ENCODE data around the gene SOX4.

DNA sequence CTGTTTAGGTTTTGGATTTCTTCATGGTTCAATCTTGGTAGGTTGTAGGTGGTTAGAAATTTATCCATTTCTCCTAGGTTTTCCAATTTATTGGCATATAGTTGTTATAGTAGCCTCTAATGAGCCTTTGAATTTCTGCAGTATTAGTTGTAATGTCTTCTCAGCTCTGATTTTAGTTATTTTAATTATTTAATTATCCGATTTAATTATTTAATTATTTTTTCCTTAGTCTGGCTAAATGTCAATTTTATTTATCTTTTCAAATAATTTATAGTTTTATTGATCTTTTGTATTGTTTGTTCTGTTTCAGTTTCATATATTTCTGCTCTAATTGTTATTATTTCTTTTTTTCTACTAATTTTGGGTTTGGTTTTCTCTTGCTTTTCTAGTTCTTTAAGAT lies 28.1 kb upstream of the SOX4 start:
- TF ChIP-seq, protein P1, sequence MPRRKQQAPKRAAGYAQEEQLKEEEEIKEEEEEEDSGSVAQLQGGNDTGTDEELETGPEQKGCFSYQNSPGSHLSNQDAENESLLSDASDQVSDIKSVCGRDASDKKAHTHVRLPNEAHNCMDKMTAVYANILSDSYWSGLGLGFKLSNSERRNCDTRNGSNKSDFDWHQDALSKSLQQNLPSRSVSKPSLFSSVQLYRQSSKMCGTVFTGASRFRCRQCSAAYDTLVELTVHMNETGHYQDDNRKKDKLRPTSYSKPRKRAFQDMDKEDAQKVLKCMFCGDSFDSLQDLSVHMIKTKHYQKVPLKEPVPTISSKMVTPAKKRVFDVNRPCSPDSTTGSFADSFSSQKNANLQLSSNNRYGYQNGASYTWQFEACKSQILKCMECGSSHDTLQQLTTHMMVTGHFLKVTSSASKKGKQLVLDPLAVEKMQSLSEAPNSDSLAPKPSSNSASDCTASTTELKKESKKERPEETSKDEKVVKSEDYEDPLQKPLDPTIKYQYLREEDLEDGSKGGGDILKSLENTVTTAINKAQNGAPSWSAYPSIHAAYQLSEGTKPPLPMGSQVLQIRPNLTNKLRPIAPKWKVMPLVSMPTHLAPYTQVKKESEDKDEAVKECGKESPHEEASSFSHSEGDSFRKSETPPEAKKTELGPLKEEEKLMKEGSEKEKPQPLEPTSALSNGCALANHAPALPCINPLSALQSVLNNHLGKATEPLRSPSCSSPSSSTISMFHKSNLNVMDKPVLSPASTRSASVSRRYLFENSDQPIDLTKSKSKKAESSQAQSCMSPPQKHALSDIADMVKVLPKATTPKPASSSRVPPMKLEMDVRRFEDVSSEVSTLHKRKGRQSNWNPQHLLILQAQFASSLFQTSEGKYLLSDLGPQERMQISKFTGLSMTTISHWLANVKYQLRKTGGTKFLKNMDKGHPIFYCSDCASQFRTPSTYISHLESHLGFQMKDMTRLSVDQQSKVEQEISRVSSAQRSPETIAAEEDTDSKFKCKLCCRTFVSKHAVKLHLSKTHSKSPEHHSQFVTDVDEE (CRISPR knock-in tag; IDR thresholded peaks at IDR 0.05): no peak
- TF ChIP-seq PPARA (CRISPR knock-in tag; IDR thresholded peaks at IDR 0.05; ENCODE audit: borderline replicate concordance): no peak
- TF ChIP-seq CSDC2 (CRISPR knock-in tag; IDR thresholded peaks at IDR 0.05): no peak
- TF ChIP-seq, protein P2, sequence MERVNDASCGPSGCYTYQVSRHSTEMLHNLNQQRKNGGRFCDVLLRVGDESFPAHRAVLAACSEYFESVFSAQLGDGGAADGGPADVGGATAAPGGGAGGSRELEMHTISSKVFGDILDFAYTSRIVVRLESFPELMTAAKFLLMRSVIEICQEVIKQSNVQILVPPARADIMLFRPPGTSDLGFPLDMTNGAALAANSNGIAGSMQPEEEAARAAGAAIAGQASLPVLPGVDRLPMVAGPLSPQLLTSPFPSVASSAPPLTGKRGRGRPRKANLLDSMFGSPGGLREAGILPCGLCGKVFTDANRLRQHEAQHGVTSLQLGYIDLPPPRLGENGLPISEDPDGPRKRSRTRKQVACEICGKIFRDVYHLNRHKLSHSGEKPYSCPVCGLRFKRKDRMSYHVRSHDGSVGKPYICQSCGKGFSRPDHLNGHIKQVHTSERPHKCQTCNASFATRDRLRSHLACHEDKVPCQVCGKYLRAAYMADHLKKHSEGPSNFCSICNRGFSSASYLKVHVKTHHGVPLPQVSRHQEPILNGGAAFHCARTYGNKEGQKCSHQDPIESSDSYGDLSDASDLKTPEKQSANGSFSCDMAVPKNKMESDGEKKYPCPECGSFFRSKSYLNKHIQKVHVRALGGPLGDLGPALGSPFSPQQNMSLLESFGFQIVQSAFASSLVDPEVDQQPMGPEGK (CRISPR knock-in tag; IDR thresholded peaks at IDR 0.05; ENCODE audit: borderline replicate concordance): no peak
- no peak for TF ChIP-seq ARNTL (CRISPR knock-in tag; IDR thresholded peaks at IDR 0.05; ENCODE audit: borderline replicate concordance, low read depth)
- TF ChIP-seq, protein P3, sequence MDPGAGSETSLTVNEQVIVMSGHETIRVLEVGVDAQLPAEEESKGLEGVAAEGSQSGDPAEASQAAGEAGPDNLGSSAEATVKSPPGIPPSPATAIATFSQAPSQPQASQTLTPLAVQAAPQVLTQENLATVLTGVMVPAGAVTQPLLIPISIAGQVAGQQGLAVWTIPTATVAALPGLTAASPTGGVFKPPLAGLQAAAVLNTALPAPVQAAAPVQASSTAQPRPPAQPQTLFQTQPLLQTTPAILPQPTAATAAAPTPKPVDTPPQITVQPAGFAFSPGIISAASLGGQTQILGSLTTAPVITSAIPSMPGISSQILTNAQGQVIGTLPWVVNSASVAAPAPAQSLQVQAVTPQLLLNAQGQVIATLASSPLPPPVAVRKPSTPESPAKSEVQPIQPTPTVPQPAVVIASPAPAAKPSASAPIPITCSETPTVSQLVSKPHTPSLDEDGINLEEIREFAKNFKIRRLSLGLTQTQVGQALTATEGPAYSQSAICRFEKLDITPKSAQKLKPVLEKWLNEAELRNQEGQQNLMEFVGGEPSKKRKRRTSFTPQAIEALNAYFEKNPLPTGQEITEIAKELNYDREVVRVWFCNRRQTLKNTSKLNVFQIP (CRISPR knock-in tag; IDR thresholded peaks at IDR 0.05; ENCODE audit: borderline replicate concordance, low read depth): no peak
- no peak for TF ChIP-seq SNAI2 (CRISPR knock-in tag; IDR thresholded peaks at IDR 0.05)
